H4 (cell line): ENCODE data around the gene BLOC1S3. TPM values are rescaled to one million over a fixed set of nuclear protein-coding genes. Genes with fewer than 3 reads are reported as not detected.
A peak's percentile ranks its signal among the peaks of the same experiment; 100 is the strongest.

ENCODE experiments used
- DNase-seq: peaks from one replicate; pipeline ENCODE4 v3.0.0-alpha.2; 2015; ENCODE audit warnings: low spot score
- total RNA-seq: library from RNA; depleted of rRNA; stranded (reverse); fragments of >200 nt; shearing (Covaris generic); gene quantifications from 2 replicates; pipeline ENCODE4 v1.2.3, GENCODE V29; 2014; rRNA removed

The BLOC1S3 gene
- 2.1 and 5.3 TPM in 2 replicates for total RNA-seq

GRCh38 chr19:45178262-45179071 is at the start of gene BLOC1S3:
Gene BLOC1S3, plus strand, starts transcription at chr19:45178784. Its CDS starts 513 bp downstream, at chr19:45179297.
- peak; percentile 98 for DNase-seq

DNA sequence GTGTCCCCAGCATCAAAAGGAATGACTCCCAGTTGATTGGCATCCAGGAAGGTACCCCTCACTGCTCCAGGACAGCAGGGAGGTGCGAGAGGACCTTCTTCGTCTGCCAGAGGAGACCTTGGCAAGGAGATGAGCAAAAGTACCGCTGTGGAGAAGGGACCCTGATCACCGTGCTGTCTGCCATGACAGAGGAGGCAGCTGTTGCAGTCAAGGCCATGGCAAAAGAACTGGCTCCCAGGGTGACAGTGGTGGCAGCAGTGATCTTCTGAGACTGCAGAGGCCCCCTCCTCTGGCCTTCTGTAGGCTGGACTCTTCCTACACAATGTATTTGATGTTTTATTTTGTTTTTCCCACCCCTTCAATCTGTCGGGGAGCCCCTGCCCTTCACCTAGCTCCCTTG is 49.8 kb upstream of the BLOC1S3 start:
- no peak for DNase-seq

- DNase-seq, result no peak
Measured at GRCh38 chr19:45130236-45130635, 48.3 kb upstream of the BLOC1S3 start.

DNA sequence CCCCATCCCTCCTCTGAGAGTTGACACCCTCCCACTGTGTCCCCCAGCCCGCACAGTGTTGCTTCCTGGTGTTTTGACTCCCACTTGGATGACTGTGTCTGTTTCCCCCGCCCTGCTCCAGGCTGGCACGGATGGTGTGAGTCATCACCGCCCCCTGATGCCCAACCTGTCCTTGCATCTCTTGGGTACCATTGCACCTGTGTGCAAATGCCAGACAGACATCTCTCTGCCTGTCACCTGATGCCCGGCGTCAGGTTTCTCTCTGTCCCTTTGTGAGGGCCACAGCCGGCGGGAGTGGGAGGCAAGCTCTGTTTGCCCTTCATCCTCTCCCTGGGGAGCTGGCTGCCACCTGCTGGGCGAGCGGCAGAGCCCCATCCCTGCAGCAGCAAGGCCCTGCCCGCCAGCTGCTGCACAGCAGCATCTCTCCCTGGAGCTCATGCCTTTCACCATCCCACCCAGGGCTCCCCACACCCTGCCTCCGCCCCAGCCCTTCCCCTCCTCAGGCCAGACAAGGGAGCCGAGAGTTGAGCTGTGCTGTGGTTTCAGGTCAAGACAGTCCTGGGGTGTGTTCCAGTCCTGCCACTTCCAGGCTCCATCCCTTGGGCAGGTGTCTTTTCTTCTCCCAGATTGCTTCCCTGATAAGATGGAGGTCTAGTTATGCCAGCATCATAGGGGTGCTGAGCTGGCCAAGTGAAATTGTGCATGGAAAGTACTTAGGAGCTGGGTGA is 47.5 kb upstream of the BLOC1S3 start:
- DNase-seq, result no peak

- no peak for DNase-seq
Measured at GRCh38 chr19:45133661-45134060, 44.9 kb upstream of the BLOC1S3 start.

DNA sequence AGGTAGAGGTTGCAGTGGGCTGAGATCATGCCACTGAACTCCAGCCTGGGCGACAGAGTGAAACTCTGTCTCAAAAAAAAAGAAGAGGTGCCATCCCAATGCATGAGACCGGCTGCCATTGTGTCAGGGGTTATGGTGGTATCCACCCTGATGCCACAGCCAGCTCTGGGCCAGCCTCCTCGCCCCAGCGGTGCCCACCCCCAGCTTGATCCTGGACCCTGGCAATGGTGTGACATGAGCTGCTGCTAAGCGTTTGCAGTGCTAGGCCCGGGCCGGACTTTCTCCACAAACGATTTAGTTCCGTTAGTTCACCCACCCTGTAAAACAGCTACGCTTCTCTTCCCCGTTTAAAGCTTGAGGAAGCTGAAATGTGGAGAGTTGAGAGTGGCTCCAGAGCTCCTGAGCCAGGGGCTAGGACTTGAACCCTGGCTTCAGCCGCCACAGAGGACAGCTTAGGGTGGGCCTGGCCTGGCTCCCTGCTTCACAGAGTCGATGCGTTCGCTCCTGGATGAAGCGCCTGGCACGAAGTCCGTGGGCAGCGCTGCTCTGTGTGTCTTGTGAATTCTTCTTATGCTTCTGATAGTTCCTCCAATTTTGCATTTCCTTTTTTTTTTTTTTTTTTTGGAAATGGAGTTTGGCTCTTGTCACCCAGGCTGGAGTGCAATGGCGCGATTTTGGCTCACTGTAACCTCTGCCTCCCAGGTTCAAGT is 43.3 kb upstream of the BLOC1S3 start:
- DNase-seq, result no peak

GRCh38 chr19:45136507-45137178 is 41.9 kb upstream of the BLOC1S3 start:
- no peak for DNase-seq

DNA sequence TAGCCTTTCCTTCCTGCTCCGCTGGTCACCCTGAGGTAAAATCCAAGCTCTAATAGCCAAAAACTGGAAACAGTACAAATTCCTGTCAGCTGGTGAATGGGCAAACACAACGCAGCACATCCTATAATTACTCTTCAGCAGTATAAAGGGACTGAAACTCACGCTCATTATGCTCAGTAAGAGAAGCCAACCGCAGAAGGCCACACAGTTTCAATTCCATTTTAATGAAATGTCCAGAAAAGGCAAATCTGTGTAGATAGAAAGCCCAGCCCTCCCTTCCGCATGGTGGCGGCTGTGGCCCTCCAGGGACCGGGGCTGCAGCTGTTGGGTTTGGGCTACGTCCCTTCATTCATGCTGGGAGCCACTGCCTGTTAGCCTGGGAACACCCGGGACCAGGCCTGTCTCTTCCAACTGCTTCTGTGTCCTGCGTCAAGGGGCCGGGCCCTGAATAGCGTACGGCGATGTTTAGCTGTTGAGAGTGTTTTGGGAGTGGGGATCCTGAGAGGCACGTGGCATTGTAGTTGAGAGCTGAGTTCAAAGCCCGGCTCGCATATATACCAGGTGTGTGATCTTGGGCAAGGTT is 41.3 kb upstream of the BLOC1S3 start:
- no peak for DNase-seq

DNA sequence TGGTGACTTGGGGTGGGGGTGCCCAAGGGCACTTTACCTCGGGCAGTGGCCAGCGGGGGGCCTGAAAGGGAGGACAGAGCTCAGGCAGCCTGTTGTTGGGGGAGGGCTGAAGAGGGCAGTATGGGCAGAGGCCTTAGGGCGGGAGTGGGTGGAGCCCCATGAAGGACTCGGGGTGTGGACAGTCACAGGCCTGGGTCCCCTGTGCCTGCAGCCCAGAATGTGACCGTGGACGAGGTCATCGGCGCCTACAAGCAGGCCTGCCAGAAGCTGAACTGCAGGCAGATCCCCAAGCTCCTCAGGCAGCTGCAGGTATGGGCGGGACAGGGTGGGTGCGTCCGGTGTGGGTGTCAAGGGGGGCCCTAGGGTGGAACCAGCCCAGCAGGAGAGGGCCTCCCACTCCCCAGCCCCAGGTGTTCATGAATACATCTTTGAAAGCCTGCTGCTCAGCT is 40.3 kb upstream of the BLOC1S3 start:
- DNase-seq, result no peak

DNA sequence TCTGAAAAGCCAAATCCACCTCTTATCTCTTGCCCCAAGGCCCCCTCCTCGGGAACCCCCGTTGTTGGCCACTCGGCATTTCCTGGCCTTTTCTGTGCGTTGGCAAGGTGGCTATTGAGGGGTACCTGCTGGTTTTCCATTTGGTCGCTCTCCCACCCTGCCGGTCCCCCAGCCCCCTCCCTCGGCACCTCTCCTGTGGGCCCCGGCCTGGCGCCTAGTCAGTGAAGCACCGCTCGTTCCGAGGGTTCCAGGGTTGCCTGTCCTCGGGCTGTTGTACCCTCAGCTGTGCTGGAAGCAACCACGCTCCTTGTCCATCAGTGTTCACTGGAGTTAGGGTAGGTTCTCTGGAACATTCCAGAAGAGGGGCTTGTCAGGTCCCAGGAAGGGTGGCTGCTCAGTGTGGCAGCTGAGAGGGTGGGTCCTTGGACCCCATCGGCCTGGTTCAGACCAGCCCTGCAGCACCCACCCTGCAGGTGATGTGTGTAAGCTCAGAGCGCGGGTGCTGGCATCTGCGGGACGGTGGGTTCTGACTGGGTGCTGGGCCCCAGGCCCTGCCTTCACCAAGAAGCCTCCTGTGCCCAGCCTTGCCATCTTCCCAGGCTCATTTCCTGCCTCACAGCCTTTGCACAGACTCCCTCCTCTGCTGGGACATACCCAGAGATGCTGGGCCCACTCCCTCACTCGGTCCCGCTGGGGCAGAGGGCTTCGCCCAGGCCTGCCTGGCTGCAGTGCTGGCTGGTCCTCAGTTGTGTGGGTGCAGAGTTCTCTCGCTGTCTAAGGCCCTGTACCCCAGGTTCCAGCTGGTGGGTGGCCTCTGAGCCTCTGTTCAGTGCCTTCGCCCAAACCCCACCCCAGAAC is 39.1 kb upstream of the BLOC1S3 start:
- DNase-seq, result no peak

- no peak for DNase-seq
Measured at GRCh38 chr19:45140144-45140503, 38.5 kb upstream of the BLOC1S3 start.

DNA sequence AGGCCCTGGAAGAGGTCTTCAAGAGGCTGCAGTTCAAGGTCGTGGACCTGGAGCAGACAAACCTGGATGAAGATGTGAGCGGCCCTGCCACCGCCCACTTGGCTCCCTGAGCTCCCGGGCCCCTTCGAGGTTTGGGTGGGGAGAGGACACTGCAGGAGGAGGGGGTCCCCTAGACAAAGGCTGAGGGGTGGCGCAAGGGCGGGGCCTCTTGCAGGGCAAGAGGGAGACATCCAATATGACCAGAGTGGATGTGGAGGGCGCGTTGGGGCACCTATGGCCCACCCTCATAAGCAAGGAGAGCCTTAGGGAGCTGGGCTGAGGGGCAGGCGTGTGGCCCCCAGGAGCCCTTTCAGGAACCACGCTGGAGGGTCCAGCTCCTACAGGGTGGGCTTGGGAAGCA is 38.1 kb upstream of the BLOC1S3 start:
- no peak for DNase-seq

DNA sequence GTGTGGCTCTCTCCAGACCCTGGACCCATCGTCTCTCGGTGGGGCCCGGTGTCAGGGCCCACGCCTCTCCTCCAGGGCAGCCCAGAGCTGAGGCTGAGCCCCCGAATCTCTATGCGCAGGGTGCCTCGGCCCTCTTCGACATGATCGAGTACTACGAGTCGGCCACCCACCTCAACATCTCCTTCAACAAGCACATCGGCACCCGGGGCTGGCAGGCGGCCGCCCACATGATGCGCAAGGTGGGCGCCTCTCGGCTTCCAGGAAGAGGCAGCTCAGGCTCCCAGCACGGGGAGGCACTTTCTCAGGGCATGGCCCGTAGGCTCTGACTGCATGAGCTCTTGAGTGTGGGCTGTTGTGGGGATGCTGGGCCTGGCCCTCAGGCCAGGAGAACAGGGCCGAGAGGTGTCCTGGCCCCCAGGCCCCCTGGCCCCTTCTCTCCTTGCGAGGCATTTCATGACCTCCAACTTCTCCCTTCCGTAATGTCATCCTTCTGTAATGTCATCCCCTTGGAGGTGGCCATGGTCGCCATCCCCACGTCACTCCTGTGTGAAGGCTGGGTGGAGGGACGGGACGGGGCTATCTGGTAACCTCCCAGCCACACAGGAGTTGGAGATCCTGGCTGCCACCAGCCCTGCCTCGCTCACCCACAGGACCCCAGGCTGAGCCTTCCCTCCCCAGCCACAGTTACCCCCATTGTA is 37.2 kb upstream of the BLOC1S3 start:
- no peak for DNase-seq

GRCh38 chr19:45142016-45142725 is 36.4 kb upstream of the BLOC1S3 start:
- DNase-seq, result no peak

- no peak for DNase-seq
Measured at GRCh38 chr19:45142726-45143110, 35.9 kb upstream of the BLOC1S3 start.

GRCh38 chr19:45144431-45145269 is 33.9 kb upstream of the BLOC1S3 start:
- no peak for DNase-seq

GRCh38 chr19:45145270-45146189 is 33.1 kb upstream of the BLOC1S3 start:
- no peak for DNase-seq
